Colon (tissue), 2 donors: Measurements from ENCODE around the gene CARD8.

Experiments used
- FAIRE-seq: peaks from 2 replicates; lab custom pipeline; 2012; peaks lifted over from hg19 to GRCh38; lab: Jason Lieb, UNC
- donor health status: control.
- donor health status: control.

The CARD8 gene

GRCh38 chr19:48170817-48171347 lies 84.8 kb downstream of the CARD8 start:
- no peak for FAIRE-seq

- FAIRE-seq, result no peak
Measured at GRCh38 chr19:48169939-48170803, 85.5 kb downstream of the CARD8 start, which contains the start of the genes LIG1 and ZSWIM9. Gene LIG1, minus strand, starts transcription at chr19:48170344. Its CDS starts 4,778 bp downstream, at chr19:48165566. Gene ZSWIM9, plus strand, starts transcription at chr19:48170680. Its CDS starts 1,123 bp downstream, at chr19:48171803.

GRCh38 chr19:48169578-48169938 lies 86.2 kb downstream of the CARD8 start:
- no peak for FAIRE-seq

GRCh38 chr19:48168689-48169088 lies 87.0 kb downstream of the CARD8 start:
- FAIRE-seq, result no peak

GRCh38 chr19:48158210-48158790 lies 97.4 kb downstream of the CARD8 start:
- FAIRE-seq, result no peak
